Astrocyte (in vitro differentiated cells and primary cell): Measurements from ENCODE around the gene RPP14. TPM values are rescaled to one million over a fixed set of nuclear protein-coding genes. Genes with fewer than 3 reads are reported as not detected.

Experiments
- DNase-seq: peaks from one replicate; pipeline ENCODE4 v3.0.0-alpha.2; 2010; ENCODE audit warnings: low read depth
- FAIRE-seq: peaks from 2 replicates; lab custom pipeline; 2011; peaks lifted over from hg19 to GRCh38; lab: Jason Lieb, UNC
- H2AFZ ChIP-seq: 2 replicates; pipeline ENCODE4 v1.6.0; 2012; ENCODE audit warnings: low read depth, low read length, inconsistent platforms
- H3K27ac ChIP-seq: 2 replicates; pipeline ENCODE4 v1.5.1; 2011; ENCODE audit warnings: low read depth, low read length, inconsistent platforms
- H3K27me3 ChIP-seq: 2 replicates; pipeline ENCODE4 v1.6.0; 2011; ENCODE audit warnings: low read length, inconsistent platforms; ENCODE audit not compliant: insufficient read depth
- H3K36me3 ChIP-seq: 2 replicates; pipeline ENCODE4 v1.5.1; 2011; ENCODE audit warnings: low read length, inconsistent platforms; ENCODE audit not compliant: insufficient read depth
- H3K4me1 ChIP-seq: 2 replicates; pipeline ENCODE4 v1.5.1; 2011; ENCODE audit warnings: low read length, inconsistent platforms; ENCODE audit not compliant: insufficient read depth
- H3K4me2 ChIP-seq: 2 replicates; pipeline ENCODE4 v1.6.0; 2012; ENCODE audit warnings: low read length, inconsistent platforms
- H3K4me3 ChIP-seq: 2 replicates; pipeline ENCODE4 v1.5.1; 2011; ENCODE audit warnings: low read depth, mild to moderate bottlenecking, low read length, inconsistent platforms; ENCODE audit not compliant: insufficient read depth
- H3K79me2 ChIP-seq: 2 replicates; pipeline ENCODE4 v1.6.0; 2012; ENCODE audit warnings: mild to moderate bottlenecking, low read length, inconsistent platforms; ENCODE audit not compliant: insufficient read depth
- H3K9ac ChIP-seq: 2 replicates; pipeline ENCODE4 v1.6.0; 2012; ENCODE audit warnings: mild to moderate bottlenecking, low read length, inconsistent platforms
- H3K9me3 ChIP-seq: 2 replicates; pipeline ENCODE4 v1.5.1; 2012; ENCODE audit warnings: low read depth, mild to moderate bottlenecking, low read length, inconsistent platforms; ENCODE audit not compliant: insufficient read depth
- H4K20me1 ChIP-seq: 2 replicates; pipeline ENCODE4 v1.6.0; 2012; ENCODE audit warnings: low read length, inconsistent platforms; ENCODE audit not compliant: insufficient read depth
- H3K27ac Mint-ChIP-seq: one replicate; pipeline ENCODE4 v1.8.0; 2021; ENCODE audit warnings: mild to moderate bottlenecking, mixed read lengths; ENCODE audit not compliant: unreplicated experiment
- H3K27me3 Mint-ChIP-seq: one replicate; pipeline ENCODE4 v1.8.0; 2021; ENCODE audit warnings: low read depth, mixed read lengths; ENCODE audit not compliant: unreplicated experiment
- H3K36me3 Mint-ChIP-seq: one replicate; pipeline ENCODE4 v1.8.0; 2021; ENCODE audit warnings: low read depth, mixed read lengths; ENCODE audit not compliant: unreplicated experiment
- H3K4me1 Mint-ChIP-seq: one replicate; pipeline ENCODE4 v1.8.0; 2021; ENCODE audit warnings: low read depth, mixed read lengths; ENCODE audit not compliant: unreplicated experiment
- H3K4me3 Mint-ChIP-seq: one replicate; pipeline ENCODE4 v1.8.0; 2021; ENCODE audit warnings: mild to moderate bottlenecking, moderate library complexity, mixed read lengths; ENCODE audit not compliant: unreplicated experiment
- H3K9me3 Mint-ChIP-seq: one replicate; pipeline ENCODE4 v1.8.0; 2021; ENCODE audit warnings: mild to moderate bottlenecking, mixed read lengths; ENCODE audit not compliant: unreplicated experiment
- EZH2 ChIP-seq: IDR thresholded peaks from 2 replicates; pipeline ENCODE4 v1.6.1; 2012; ENCODE audit warnings: mild to moderate bottlenecking, low read length, inconsistent platforms; ENCODE audit not compliant: insufficient read depth
- total RNA-seq: library from RNA; stranded (reverse); gene quantifications from 2 replicates; pipeline ENCODE4 v1.2.1, GENCODE V29; 2021
- TF ChIP-seq, protein P1 (sequence below): IDR thresholded peaks from 2 replicates; pipeline ENCODE4 v1.5.1; 2011; ENCODE audit warnings: low read depth, mild to moderate bottlenecking, inconsistent platforms, low read length, moderate library complexity; ENCODE audit not compliant: insufficient read depth

Gene RPP14
- total RNA-seq, 1 donor from 2014 or later = 22.2 TPM

DNA sequence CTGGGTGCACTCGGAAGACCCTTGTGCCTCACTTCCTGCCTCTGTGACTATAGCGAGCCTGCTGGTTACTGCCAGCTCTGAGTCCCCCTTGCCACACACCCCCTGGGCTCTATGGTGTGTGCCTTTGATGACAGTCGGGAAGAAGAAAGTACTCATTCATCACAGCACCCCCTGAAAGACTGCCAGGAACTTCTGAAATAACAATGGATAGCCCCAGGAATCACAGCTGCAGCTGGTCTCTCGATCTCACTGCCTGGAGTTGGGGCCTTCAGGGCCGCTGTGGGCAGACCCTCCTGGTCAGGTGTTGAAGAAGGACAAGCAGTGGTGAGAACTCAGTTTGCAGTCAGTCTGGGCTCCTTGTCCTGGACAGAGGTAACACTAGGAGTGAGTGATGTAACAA is 9.8 kb upstream of the RPP14 start:
- H3K4me1 Mint-ChIP-seq = no peaks in the 10 kb centered on the region

DNA sequence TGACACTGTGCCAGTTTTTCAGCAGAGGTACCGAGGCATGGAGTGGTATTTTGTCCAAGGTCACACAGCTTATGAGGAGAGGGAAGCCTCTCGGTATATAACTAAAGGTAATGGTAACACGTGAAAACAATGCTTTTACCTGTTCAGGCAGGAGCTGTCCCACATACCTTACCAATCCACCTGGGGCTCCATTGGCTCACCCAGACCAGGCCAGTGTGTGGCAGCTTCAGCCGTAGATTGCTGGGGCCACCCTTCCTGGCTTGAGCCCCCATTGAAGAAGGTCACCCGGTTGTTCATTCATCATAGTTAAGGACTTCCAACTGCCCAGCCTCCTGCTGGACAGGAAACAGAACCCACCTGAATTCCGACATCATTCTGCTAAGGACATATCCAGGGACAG is 9.2 kb upstream of the RPP14 start:
- H3K9me3 Mint-ChIP-seq = peaks cover 4% of the 10 kb centered on the region
- Histone ChIP-seq H4K20me1 (no peaks in the 10 kb centered on the region), H3K27ac (no peak overlapping the region), H3K4me2 (no peak overlapping the region), H3K36me3 (no peaks in the 10 kb centered on the region), H3K9me3 (no peaks in the 10 kb centered on the region), H3K9ac (no peak overlapping the region), H2AFZ (no peak overlapping the region), H3K4me3 (no peak overlapping the region), H3K79me2 (no peaks in the 10 kb centered on the region), H3K4me1 (no peaks in the 10 kb centered on the region), H3K27me3 (peaks cover 5% of the 10 kb centered on the region)
- H3K4me3 Mint-ChIP-seq = no peak overlapping the region
- H3K27ac Mint-ChIP-seq = no peak overlapping the region
- H3K4me1 Mint-ChIP-seq = no peaks in the 10 kb centered on the region
- TF ChIP-seq, protein P1, sequence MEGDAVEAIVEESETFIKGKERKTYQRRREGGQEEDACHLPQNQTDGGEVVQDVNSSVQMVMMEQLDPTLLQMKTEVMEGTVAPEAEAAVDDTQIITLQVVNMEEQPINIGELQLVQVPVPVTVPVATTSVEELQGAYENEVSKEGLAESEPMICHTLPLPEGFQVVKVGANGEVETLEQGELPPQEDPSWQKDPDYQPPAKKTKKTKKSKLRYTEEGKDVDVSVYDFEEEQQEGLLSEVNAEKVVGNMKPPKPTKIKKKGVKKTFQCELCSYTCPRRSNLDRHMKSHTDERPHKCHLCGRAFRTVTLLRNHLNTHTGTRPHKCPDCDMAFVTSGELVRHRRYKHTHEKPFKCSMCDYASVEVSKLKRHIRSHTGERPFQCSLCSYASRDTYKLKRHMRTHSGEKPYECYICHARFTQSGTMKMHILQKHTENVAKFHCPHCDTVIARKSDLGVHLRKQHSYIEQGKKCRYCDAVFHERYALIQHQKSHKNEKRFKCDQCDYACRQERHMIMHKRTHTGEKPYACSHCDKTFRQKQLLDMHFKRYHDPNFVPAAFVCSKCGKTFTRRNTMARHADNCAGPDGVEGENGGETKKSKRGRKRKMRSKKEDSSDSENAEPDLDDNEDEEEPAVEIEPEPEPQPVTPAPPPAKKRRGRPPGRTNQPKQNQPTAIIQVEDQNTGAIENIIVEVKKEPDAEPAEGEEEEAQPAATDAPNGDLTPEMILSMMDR = no peak
- no peak for TF ChIP-seq EZH2
- peaks cover 4% of the 10 kb centered on the region for H3K36me3 Mint-ChIP-seq
- FAIRE-seq (no peak), DNase-seq (no peak)
- peaks cover 12% of the 10 kb centered on the region for H3K27me3 Mint-ChIP-seq

More for the DNA sequence above, 9.8 kb upstream of the RPP14 start:
- no peak overlapping the region for H3K4me3 Mint-ChIP-seq
- Histone ChIP-seq H3K36me3 (no peaks in the 10 kb centered on the region), H3K9me3 (no peaks in the 10 kb centered on the region), H3K9ac (no peak overlapping the region), H3K79me2 (no peaks in the 10 kb centered on the region), H3K27me3 (peaks cover 2% of the 10 kb centered on the region), H3K4me2 (no peak overlapping the region), H3K27ac (no peak overlapping the region), H3K4me3 (no peak overlapping the region), H3K4me1 (no peaks in the 10 kb centered on the region), H4K20me1 (no peaks in the 10 kb centered on the region), H2AFZ (no peak overlapping the region)
- TF ChIP-seq, protein P1 = no peak
- no peak for TF ChIP-seq EZH2
- peaks cover 4% of the 10 kb centered on the region for H3K36me3 Mint-ChIP-seq
- peaks cover 9% of the 10 kb centered on the region for H3K27me3 Mint-ChIP-seq
- peaks cover 3% of the 10 kb centered on the region for H3K9me3 Mint-ChIP-seq
- no peak overlapping the region for H3K27ac Mint-ChIP-seq
- FAIRE-seq (no peak), DNase-seq (no peak)

DNA sequence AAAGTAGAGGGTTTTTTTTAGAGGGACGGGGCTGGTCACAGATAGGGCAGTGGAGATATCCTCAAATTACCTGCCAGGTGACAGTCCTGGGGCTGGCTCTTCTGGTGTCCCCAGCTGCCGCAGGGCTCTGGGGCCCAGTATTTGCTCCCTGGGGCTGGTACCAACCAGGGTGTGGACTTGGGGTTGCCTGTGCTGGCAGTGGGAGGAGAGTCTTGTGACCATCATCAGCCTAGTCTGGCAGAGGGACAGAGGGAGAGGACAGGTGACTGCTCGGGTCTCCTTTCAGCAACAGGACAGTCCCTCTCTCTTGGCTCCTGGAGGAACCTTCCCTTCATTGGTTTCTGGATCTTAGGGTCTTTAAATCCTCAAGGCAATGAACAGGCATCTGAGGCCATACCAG is 7.9 kb upstream of the RPP14 start:
- TF ChIP-seq, protein P1 = no peak
- no peak for TF ChIP-seq EZH2
- no peak overlapping the region for H3K27ac Mint-ChIP-seq
- no peak for DNase-seq

More for the DNA sequence above, 7.9 kb upstream of the RPP14 start:
- no peak overlapping the region for H3K27ac ChIP-seq
- Mint-ChIP-seq H3K4me3 (no peak overlapping the region), H3K27me3 (peaks cover 23% of the 10 kb centered on the region), H3K9me3 (peaks cover 6% of the 10 kb centered on the region), H3K36me3 (no peaks in the 10 kb centered on the region), H3K4me1 (no peaks in the 10 kb centered on the region)
- no peak overlapping the region for H3K4me2 ChIP-seq
- no peaks in the 10 kb centered on the region for H3K36me3 ChIP-seq
- no peak overlapping the region for H3K4me3 ChIP-seq
- H4K20me1 ChIP-seq = no peaks in the 10 kb centered on the region
- no peak overlapping the region for H3K9ac ChIP-seq
- no peaks in the 10 kb centered on the region for H3K79me2 ChIP-seq
- H3K4me1 ChIP-seq = no peaks in the 10 kb centered on the region
- H2AFZ ChIP-seq = no peak overlapping the region
- no peaks in the 10 kb centered on the region for H3K9me3 ChIP-seq
- H3K27me3 ChIP-seq = peaks cover 12% of the 10 kb centered on the region
- no peak for FAIRE-seq
